ENCODE measurements around the gene ABAT.

- no peak for TF ChIP-seq EZH2phosphoT487 (IDR thresholded peaks at IDR 0.05; ENCODE audit: low read depth)
- no peak for TF ChIP-seq CTCF (IDR thresholded peaks at IDR 0.05; ENCODE audit: low read depth, low read length)
Observed at GRCh38 chr16:8642146-8642545, 32.3 kb upstream of the ABAT start.
